ENCODE data around the gene RFX3.

DNA sequence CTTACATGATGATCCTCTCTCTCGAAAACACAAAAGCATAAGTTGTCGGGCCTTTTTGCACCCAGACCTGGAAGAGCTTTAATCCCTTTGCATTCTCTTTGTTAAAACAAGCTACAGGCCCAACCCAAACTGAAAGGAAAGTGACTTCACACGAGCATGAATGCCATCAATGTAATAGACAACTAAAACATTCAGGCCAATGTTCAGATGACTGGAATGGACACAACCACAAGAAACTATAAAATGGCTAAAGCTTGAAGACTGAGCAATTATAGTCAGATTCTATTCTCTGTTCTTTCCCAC lies 45.5 kb downstream of the RFX3 start:
- TF ChIP-seq, protein P1, sequence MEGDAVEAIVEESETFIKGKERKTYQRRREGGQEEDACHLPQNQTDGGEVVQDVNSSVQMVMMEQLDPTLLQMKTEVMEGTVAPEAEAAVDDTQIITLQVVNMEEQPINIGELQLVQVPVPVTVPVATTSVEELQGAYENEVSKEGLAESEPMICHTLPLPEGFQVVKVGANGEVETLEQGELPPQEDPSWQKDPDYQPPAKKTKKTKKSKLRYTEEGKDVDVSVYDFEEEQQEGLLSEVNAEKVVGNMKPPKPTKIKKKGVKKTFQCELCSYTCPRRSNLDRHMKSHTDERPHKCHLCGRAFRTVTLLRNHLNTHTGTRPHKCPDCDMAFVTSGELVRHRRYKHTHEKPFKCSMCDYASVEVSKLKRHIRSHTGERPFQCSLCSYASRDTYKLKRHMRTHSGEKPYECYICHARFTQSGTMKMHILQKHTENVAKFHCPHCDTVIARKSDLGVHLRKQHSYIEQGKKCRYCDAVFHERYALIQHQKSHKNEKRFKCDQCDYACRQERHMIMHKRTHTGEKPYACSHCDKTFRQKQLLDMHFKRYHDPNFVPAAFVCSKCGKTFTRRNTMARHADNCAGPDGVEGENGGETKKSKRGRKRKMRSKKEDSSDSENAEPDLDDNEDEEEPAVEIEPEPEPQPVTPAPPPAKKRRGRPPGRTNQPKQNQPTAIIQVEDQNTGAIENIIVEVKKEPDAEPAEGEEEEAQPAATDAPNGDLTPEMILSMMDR (IDR thresholded peaks at IDR 0.05), result no peak
- TF ChIP-seq POLR2A (IDR thresholded peaks at IDR 0.05), result no peak

Data from lower leg skin (tissue), 3 donors.